ENCODE data around the gene HPSE2. TPM values are rescaled to one million over a fixed set of nuclear protein-coding genes. Genes with fewer than 3 reads are reported as not detected.

The HPSE2 gene
- total RNA-seq, 2 experiments from 2014 or later, result not detected

DNA sequence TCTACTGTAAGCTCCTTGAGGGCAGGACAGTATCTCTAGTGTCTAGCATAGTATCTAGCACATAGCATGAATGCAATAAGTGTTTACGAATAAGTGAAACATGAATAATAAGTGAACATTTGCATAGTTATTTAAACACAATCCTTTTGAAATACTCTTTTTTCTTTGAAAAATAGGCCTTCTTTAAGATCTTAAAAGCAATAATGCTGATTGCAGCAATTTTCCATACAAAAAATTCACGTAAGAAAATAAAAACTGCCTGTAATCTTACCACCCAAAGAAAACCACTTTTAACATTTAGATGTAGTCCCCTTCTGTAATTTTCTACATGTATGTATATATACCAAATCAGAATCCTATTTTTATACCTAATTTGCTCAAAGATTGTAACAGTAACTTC is 626.4 kb downstream of the HPSE2 start:
- CTCF ChIA-PET, result no interaction called here
- intact Hi-C loops (cut with DNase I, micrococcal nuclease), result no loop called here
- Histone ChIP-seq H3K9me3 (ENCODE audit: control insufficient read depth in 1 of 2, insufficient read depth in 1 of 2, low read length in 2 of 2) (peaks cover 0 to 4% of the 10 kb centered on the region in 2 experiments), H3K27ac (ENCODE audit: low read depth in 1 of 2, low read length in 2 of 2) (no peak overlapping the region), H3K36me3 (ENCODE audit: insufficient read depth, low read length) (no peaks in the 10 kb centered on the region), H3K4me3 (ENCODE audit: low read length) (no peak overlapping the region), H3K4me1 (ENCODE audit: insufficient read depth, low read length) (no peaks in the 10 kb centered on the region), H3K27me3 (ENCODE audit: control insufficient read depth in 1 of 2, insufficient read depth in 2 of 2, low read length in 2 of 2) (peaks cover 0 to 6% of the 10 kb centered on the region in 2 experiments)
- no peaks in the 10 kb centered on the region for H3K4me1 Mint-ChIP-seq (ENCODE audit: low read depth)
- H3K27me3 Mint-ChIP-seq, result peaks cover 32% of the 10 kb centered on the region
- no peak for DNase-seq
- TF ChIP-seq CTCF (IDR thresholded peaks at IDR 0.05), result no peak
- H3K36me3 Mint-ChIP-seq (ENCODE audit: low read depth), result no peaks in the 10 kb centered on the region
- no peaks in the 10 kb centered on the region for H3K9me3 Mint-ChIP-seq
- H3K4me3 Mint-ChIP-seq, result no peak overlapping the region
- no peak for ATAC-seq (ENCODE audit: poor library complexity)
- H3K27ac Mint-ChIP-seq, result no peak overlapping the region
- POLR2A ChIA-PET, result no interaction called here

GRCh38 chr10:98608411-98608810 is 627.2 kb downstream of the HPSE2 start:
- Histone ChIP-seq H3K4me3 (ENCODE audit: low read length) (no peak overlapping the region), H3K36me3 (ENCODE audit: insufficient read depth, low read length) (no peaks in the 10 kb centered on the region), H3K27ac (ENCODE audit: low read depth in 1 of 2, low read length in 2 of 2) (no peak overlapping the region), H3K4me1 (ENCODE audit: insufficient read depth, low read length) (no peaks in the 10 kb centered on the region), H3K9me3 (ENCODE audit: control insufficient read depth in 1 of 2, insufficient read depth in 1 of 2, low read length in 2 of 2) (peaks cover 0 to 4% of the 10 kb centered on the region in 2 experiments), H3K27me3 (ENCODE audit: control insufficient read depth in 1 of 2, insufficient read depth in 2 of 2, low read length in 2 of 2) (peaks cover 0 to 7% of the 10 kb centered on the region in 2 experiments)
- peaks cover 34% of the 10 kb centered on the region for H3K27me3 Mint-ChIP-seq
- ChIA-PET CTCF (no interaction called here), POLR2A (no interaction called here)
- H3K9me3 Mint-ChIP-seq, result no peaks in the 10 kb centered on the region
- no peak overlapping the region for H3K4me3 Mint-ChIP-seq
- no peak for ATAC-seq (ENCODE audit: poor library complexity)
- intact Hi-C loops (cut with DNase I, micrococcal nuclease), result no loop called here
- TF ChIP-seq CTCF (IDR thresholded peaks at IDR 0.05), result no peak
- H3K4me1 Mint-ChIP-seq (ENCODE audit: low read depth), result no peaks in the 10 kb centered on the region
- no peaks in the 10 kb centered on the region for H3K36me3 Mint-ChIP-seq (ENCODE audit: low read depth)
- DNase-seq, result no peak
- H3K27ac Mint-ChIP-seq, result no peak overlapping the region

DNA sequence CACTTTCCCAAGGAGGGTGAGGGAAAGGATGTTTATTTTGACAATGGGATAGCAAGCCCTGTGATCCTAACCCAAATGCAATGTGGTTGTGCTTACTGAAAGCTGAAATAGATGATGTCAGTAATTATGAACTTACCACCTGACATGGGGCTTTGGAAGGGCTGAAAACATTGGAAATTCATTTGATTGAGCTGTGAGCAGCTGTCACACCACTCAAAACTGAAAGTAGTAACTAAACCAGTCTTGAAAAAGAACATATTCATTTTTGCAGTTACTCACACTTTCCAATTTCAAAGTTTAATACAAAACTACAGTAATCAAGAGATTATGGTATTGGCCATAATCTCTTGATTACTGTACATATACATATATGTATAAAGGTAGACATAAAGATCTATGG is 633.4 kb downstream of the HPSE2 start:
- H3K27me3 Mint-ChIP-seq, result peaks cover 47% of the 10 kb centered on the region
- CTCF ChIA-PET, result no interaction called here
- POLR2A ChIA-PET, result no interaction called here
- Histone ChIP-seq H3K9me3 (ENCODE audit: control insufficient read depth in 1 of 2, insufficient read depth in 1 of 2, low read length in 2 of 2) (peaks cover 0 to 22% of the 10 kb centered on the region in 2 experiments), H3K36me3 (ENCODE audit: insufficient read depth, low read length) (no peaks in the 10 kb centered on the region), H3K27me3 (ENCODE audit: control insufficient read depth in 1 of 2, insufficient read depth in 2 of 2, low read length in 2 of 2) (peaks cover 0 to 10% of the 10 kb centered on the region in 2 experiments), H3K27ac (ENCODE audit: low read depth in 1 of 2, low read length in 2 of 2) (no peak overlapping the region), H3K4me1 (ENCODE audit: insufficient read depth, low read length) (no peaks in the 10 kb centered on the region), H3K4me3 (ENCODE audit: low read length) (no peak overlapping the region)
- no peaks in the 10 kb centered on the region for H3K4me1 Mint-ChIP-seq (ENCODE audit: low read depth)
- no peaks in the 10 kb centered on the region for H3K36me3 Mint-ChIP-seq (ENCODE audit: low read depth)
- no peak overlapping the region for H3K4me3 Mint-ChIP-seq
- no peak overlapping the region for H3K27ac Mint-ChIP-seq
- H3K9me3 Mint-ChIP-seq, result peaks cover 6% of the 10 kb centered on the region
- intact Hi-C loops (cut with DNase I, micrococcal nuclease), result no loop called here
- TF ChIP-seq CTCF (IDR thresholded peaks at IDR 0.05), result no peak
- ATAC-seq (ENCODE audit: poor library complexity) (no peak), DNase-seq (no peak)

Measured in CD4-positive, alpha-beta T cell (primary cell).